HepG2 (cell line): ENCODE data around the gene NRG2. TPM values are rescaled to one million over a fixed set of nuclear protein-coding genes. Genes with fewer than 3 reads are reported as not detected.

Source experiments
- ATAC-seq: fragments of 200-7000 bp; cut with Tn5 transposase; 3 replicates; pipeline ENCODE4 v1.9.1; 2020; ENCODE audit warnings: mild to moderate bottlenecking, moderate library complexity
- BruUV-seq: library from RNA; stranded (reverse); fragments of 400-500 nt; replicated peaks from 2 replicates; lab custom pipeline; 2021; lab: Mats Ljungman, UMichigan
- CTCF ChIA-PET: fragments of 300-600 bp; formaldehyde crosslinking; extraction: SDS; loops from one replicate; lab custom pipeline; 2021; ENCODE audit warnings: low total read pairs, inconsistent platforms, low intra/inter-chr PET ratio; lab: Yijun Ruan, JAX
- POLR2A ChIA-PET: fragments of 350-600 bp; sonication (Branson Sonifier 250); formaldehyde crosslinking; loops from one replicate; lab custom pipeline; 2020; ENCODE audit warnings: antibody characterized with exemption, inconsistent platforms; lab: Yijun Ruan, JAX
- DNase-seq: peaks from one replicate; pipeline ENCODE4 v3.0.0-alpha.2; 2015; ENCODE audit warnings: low spot score
- FAIRE-seq: peaks from 3 replicates; lab custom pipeline; 2011; peaks lifted over from hg19 to GRCh38; lab: Jason Lieb, UNC
- H2AFZ ChIP-seq: one replicate; pipeline ENCODE4 v1.6.1; 2011; ENCODE audit warnings: low read length, inconsistent platforms
- H3K27ac ChIP-seq: fragments of 300-600 bp; 3 replicates; pipeline ENCODE4 v1.8.0; 2011; ENCODE audit warnings: mixed run types, mild to moderate bottlenecking, mixed read lengths, low read length, inconsistent platforms; ENCODE audit not compliant: insufficient read depth; ENCODE audit errors: extremely low read length
- H3K27me3 ChIP-seq, 2 experiments: fragments of 200-600 bp in 1 of 2; 2 replicates in 1 of 2; 3 replicates in 1 of 2; pipeline versions ENCODE4 v1.6.0 to v1.8.0; 2011; ENCODE audit warnings: low read length in 2 of 2, mild to moderate bottlenecking in 2 of 2, moderate library complexity in 2 of 2, inconsistent platforms in 1 of 2; ENCODE audit not compliant: insufficient read depth in 2 of 2, control insufficient read depth in 1 of 2
- H3K36me3 ChIP-seq, 2 experiments: fragments of 200-600 bp in 1 of 2; replicated peaks in 1 of 2; 2 replicates in 1 of 2; 3 replicates in 1 of 2; pipeline versions ENCODE4 v1.5.1 to v1.8.0; 2011; ENCODE audit warnings: low read length in 2 of 2, inconsistent platforms in 1 of 2; ENCODE audit not compliant: insufficient read depth in 2 of 2, control insufficient read depth in 1 of 2
- H3K4me1 ChIP-seq: 2 replicates; pipeline ENCODE4 v1.5.1; 2012; ENCODE audit warnings: low read length, inconsistent platforms; ENCODE audit not compliant: insufficient read depth
- H3K4me2 ChIP-seq: 2 replicates; pipeline ENCODE4 v1.6.0; 2011; ENCODE audit warnings: low read depth, low read length, inconsistent platforms
- H3K4me3 ChIP-seq, 3 experiments: fragments of 200-600 bp in 1 of 3; sonication (generic), shearing (Covaris generic) in 1 of 3; replicated peaks in 1 of 3; 2 replicates each; pipeline ENCODE4 v1.5.1; 2011 to 2016; ENCODE audit warnings: low read length in 3 of 3, inconsistent platforms in 2 of 3, low read depth in 2 of 3, mild to moderate bottlenecking in 2 of 3, control low read depth in 1 of 3, mixed read lengths in 1 of 3; ENCODE audit not compliant: insufficient read depth in 1 of 3
- H3K79me2 ChIP-seq: one replicate; pipeline ENCODE4 v1.6.1; 2011; ENCODE audit warnings: low read length, inconsistent platforms; ENCODE audit not compliant: insufficient read depth
- H3K9ac ChIP-seq: 2 replicates; pipeline ENCODE4 v1.6.0; 2011; ENCODE audit warnings: mild to moderate bottlenecking, low read depth, low read length, inconsistent platforms; ENCODE audit not compliant: insufficient read depth
- H3K9me3 ChIP-seq: 2 replicates; pipeline ENCODE4 v1.5.1; 2012; ENCODE audit warnings: mild to moderate bottlenecking, low read length
- H4K20me1 ChIP-seq: 2 replicates; pipeline ENCODE4 v1.6.0; 2011; ENCODE audit warnings: inconsistent platforms, mild to moderate bottlenecking, low read length, moderate library complexity; ENCODE audit not compliant: insufficient read depth
- ATF5 ChIP-seq: sonication (generic); formaldehyde crosslinking; IDR thresholded peaks from 2 replicates; pipeline ENCODE4 v1.4.0; 2020; ENCODE audit warnings: mild to moderate bottlenecking, low read depth, missing genetic modification reagents
- CCAR2 ChIP-seq: fragments of 200-400 bp; formaldehyde crosslinking; optimal IDR thresholded peaks from 2 replicates; pipeline ENCODE3; 2018; ENCODE audit warnings: low read depth, mild to moderate bottlenecking, low read length, moderate library complexity
- GATAD1 ChIP-seq: IDR thresholded peaks from 2 replicates; pipeline ENCODE4 v1.6.1; 2016; ENCODE audit warnings: missing genetic modification reagents, missing compliant biosample characterization
- KDM6A ChIP-seq: IDR thresholded peaks from 2 replicates; pipeline ENCODE4 v1.6.1; 2016; ENCODE audit warnings: low read depth
- PCBP1 ChIP-seq: fragments of 200-400 bp; formaldehyde crosslinking; IDR thresholded peaks from 2 replicates; pipeline ENCODE4 v1.6.1; 2017; ENCODE audit warnings: mild to moderate bottlenecking, low read depth, low read length, borderline replicate concordance
- PHF8 ChIP-seq: sonication (generic); formaldehyde crosslinking; IDR thresholded peaks from 2 replicates; pipeline ENCODE4 v1.5.0; 2020; ENCODE audit warnings: missing genetic modification reagents
- TCF7 ChIP-seq: sonication (generic); IDR thresholded peaks from 2 replicates; pipeline ENCODE4 v1.6.1; 2016; ENCODE audit warnings: antibody characterized with exemption, low read depth
- ZBTB26 ChIP-seq: IDR thresholded peaks from 2 replicates; pipeline ENCODE4 v1.6.1; 2016; ENCODE audit warnings: missing compliant biosample characterization, missing genetic modification reagents, borderline replicate concordance
- ZBTB42 ChIP-seq: sonication (generic); formaldehyde crosslinking; IDR thresholded peaks from 2 replicates; pipeline ENCODE4 v1.5.0; 2020; ENCODE audit warnings: mild to moderate bottlenecking, missing genetic modification reagents
- ZNF282 ChIP-seq: fragments of 450-650 bp; IDR thresholded peaks from 2 replicates; pipeline ENCODE4 v1.6.1; 2018; ENCODE audit not compliant: partially characterized antibody
- WGBS: methylation state at CpG from one replicate; pipeline ENCODE4 v1.1.6; 2017; ENCODE audit warnings: low lambda C conversion rate; 5-methylcytosine and 5-hydroxymethylcytosine counted together
- in situ Hi-C: cut with HindIII; loops from 2 replicates; pipeline ENCODE4 v1.10.0; 2017; ENCODE audit warnings: low pct_unique_long_range_greater_than_20kb; ENCODE audit not compliant: extremely low pct_ligation_motif_present
- intact Hi-C: fragments of 100-400 bp; cut with micrococcal nuclease; formaldehyde crosslinking; loops from one replicate; pipeline ENCODE4 v1.10.0; 2022; ENCODE audit not compliant: unreplicated experiment
- polyA plus RNA-seq, 8 experiments: library from polyadenylated mRNA; depleted of rRNA in 3 of 8; stranded (reverse) in 7 of 8; unstranded in 1 of 8; fragments of >200 nt; fragmentation: Illumina TruSeq in 4 of 8; extraction: Trizol in 4 of 8; gene quantifications; 2 replicates each; pipeline versions ENCODE4 v1.2.1 to v1.2.3, GENCODE V29; 2011 to 2016; ENCODE audit warnings: low read depth in 4 of 8, missing spikeins in 1 of 8, mixed read lengths in 1 of 8; ENCODE audit not compliant: insufficient read depth in 1 of 8
- total RNA-seq, 5 experiments: library from RNA; depleted of rRNA; stranded (reverse); fragments of >200 nt; fragmentation: Illumina TruSeq; extraction: Trizol; gene quantifications; 2 replicates each; pipeline ENCODE4 v1.2.3, GENCODE V29; 2016; ENCODE audit warnings: low read depth in 1 of 5
- TF ChIP-seq, protein P1 (sequence below): sonication (generic); formaldehyde crosslinking; IDR thresholded peaks from 2 replicates; pipeline ENCODE4 v1.4.0; 2020; ENCODE audit warnings: missing genetic modification reagents, borderline replicate concordance
- TF ChIP-seq, protein P2 (sequence below): sonication (generic); formaldehyde crosslinking; IDR thresholded peaks from 2 replicates; pipeline ENCODE4 v1.9.0; 2021; ENCODE audit warnings: missing genetic modification reagents, borderline replicate concordance

NRG2 gene
- total and polyA plus RNA-seq, 2 of the 13 experiments (the other 11 are each of a cell fraction or from before 2014, with no cell fraction given): not detected

DNA sequence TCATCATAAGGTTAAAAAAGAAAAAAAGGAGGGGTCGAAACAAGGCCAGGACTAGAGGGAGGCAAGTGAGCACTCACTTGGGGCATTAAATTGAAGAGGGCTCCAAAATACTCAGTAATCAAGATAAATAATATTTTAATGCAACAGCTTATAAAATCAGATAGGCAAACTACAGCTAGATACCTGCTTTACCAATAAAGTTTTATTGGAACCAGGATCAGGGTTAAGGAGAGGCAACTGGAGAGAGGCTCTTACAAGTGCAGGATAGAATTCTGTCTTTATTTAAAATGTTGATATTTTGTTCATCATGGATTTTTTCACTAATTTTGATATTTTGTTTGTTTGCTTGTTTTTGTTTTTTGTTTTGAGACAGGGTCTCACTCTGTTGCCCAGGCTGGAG lies 40.6 kb upstream of the NRG2 start (continued):
- TF ChIP-seq, protein P1, sequence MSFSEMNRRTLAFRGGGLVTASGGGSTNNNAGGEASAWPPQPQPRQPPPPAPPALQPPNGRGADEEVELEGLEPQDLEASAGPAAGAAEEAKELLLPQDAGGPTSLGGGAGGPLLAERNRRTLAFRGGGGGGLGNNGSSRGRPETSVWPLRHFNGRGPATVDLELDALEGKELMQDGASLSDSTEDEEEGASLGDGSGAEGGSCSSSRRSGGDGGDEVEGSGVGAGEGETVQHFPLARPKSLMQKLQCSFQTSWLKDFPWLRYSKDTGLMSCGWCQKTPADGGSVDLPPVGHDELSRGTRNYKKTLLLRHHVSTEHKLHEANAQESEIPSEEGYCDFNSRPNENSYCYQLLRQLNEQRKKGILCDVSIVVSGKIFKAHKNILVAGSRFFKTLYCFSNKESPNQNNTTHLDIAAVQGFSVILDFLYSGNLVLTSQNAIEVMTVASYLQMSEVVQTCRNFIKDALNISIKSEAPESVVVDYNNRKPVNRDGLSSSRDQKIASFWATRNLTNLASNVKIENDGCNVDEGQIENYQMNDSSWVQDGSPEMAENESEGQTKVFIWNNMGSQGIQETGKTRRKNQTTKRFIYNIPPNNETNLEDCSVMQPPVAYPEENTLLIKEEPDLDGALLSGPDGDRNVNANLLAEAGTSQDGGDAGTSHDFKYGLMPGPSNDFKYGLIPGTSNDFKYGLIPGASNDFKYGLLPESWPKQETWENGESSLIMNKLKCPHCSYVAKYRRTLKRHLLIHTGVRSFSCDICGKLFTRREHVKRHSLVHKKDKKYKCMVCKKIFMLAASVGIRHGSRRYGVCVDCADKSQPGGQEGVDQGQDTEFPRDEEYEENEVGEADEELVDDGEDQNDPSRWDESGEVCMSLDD (CRISPR knock-in tag): no peak
- TF ChIP-seq GATAD1 (CRISPR knock-in tag): no peak
- TF ChIP-seq PHF8 (CRISPR knock-in tag): no peak

DNA sequence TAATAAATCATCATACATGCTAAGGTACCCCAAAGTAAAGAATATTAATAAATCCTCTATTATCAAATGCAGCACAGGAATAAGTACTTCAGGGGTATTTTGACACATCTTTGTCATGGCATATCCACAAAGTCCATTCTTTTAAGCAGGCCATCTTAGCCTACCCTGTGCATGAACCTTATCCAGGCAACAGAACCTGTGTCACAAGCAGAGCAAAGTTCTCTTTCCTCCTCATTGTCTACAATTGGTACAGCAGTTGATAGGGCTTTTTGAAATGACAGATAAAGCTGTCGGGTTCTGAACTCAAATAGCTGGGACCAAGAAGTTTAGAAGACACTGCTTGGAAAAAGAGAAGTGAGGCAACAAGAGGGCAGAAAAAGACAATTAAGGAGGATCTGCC lies 40.0 kb upstream of the NRG2 start:
- H3K4me1 ChIP-seq: no peaks in the 10 kb centered on the region
- no peaks in the 10 kb centered on the region for H3K79me2 ChIP-seq
- H3K9ac ChIP-seq: no peak overlapping the region
- DNase-seq (no peak), ATAC-seq (peak; percentile 57; the same call in 2 of the 3 replicates), FAIRE-seq (no peak)
- intact Hi-C loops (no loop called here), in situ Hi-C loops (no loop called here)
- no peaks in the 10 kb centered on the region for H3K36me3 ChIP-seq
- no peaks in the 10 kb centered on the region for H4K20me1 ChIP-seq
- 0% methylated on average over 1 of the region's 1 CpG for WGBS
- CTCF ChIA-PET: no interaction called here
- no peak overlapping the region for H2AFZ ChIP-seq
- POLR2A ChIA-PET: no interaction called here
- peaks cover 0 to 4% of the 10 kb centered on the region in 2 experiments; a peak in 1 of 5 replicates for H3K27me3 ChIP-seq
- H3K4me3 ChIP-seq: no peak overlapping the region
- no peaks in the 10 kb centered on the region for H3K9me3 ChIP-seq
- no peak overlapping the region for H3K27ac ChIP-seq
- no TSS peak for BruUV-seq
- H3K4me2 ChIP-seq: no peak overlapping the region
- no peak for TF ChIP-seq CCAR2
- no peak for TF ChIP-seq ZBTB42 (CRISPR knock-in tag)
- TF ChIP-seq ZBTB26 (CRISPR knock-in tag): no peak
- TF ChIP-seq TCF7: no peak
- no peak for TF ChIP-seq KDM6A
- TF ChIP-seq ATF5 (CRISPR knock-in tag): no peak
- TF ChIP-seq, protein P2, sequence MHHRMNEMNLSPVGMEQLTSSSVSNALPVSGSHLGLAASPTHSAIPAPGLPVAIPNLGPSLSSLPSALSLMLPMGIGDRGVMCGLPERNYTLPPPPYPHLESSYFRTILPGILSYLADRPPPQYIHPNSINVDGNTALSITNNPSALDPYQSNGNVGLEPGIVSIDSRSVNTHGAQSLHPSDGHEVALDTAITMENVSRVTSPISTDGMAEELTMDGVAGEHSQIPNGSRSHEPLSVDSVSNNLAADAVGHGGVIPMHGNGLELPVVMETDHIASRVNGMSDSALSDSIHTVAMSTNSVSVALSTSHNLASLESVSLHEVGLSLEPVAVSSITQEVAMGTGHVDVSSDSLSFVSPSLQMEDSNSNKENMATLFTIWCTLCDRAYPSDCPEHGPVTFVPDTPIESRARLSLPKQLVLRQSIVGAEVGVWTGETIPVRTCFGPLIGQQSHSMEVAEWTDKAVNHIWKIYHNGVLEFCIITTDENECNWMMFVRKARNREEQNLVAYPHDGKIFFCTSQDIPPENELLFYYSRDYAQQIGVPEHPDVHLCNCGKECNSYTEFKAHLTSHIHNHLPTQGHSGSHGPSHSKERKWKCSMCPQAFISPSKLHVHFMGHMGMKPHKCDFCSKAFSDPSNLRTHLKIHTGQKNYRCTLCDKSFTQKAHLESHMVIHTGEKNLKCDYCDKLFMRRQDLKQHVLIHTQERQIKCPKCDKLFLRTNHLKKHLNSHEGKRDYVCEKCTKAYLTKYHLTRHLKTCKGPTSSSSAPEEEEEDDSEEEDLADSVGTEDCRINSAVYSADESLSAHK: no peak
- no peak for TF ChIP-seq ZNF282
- no peak for TF ChIP-seq PCBP1
